Middle frontal gyrus (tissue), 1 donor: ENCODE measurements around the gene ARFGEF2.
"Not testable (repeated sequence)": the region's sequence is repeated elsewhere in the genome, so short reads cannot be mapped to it uniquely, and the experiment has no call there.

ENCODE experiments used
- DNase-seq: peaks from one replicate; pipeline ENCODE4 v3.0.0-alpha.2; 2015; ENCODE audit warnings: low spot score; ENCODE audit errors: extremely low spot score

Gene ARFGEF2

GRCh38 chr20:48995589-48995988 is 74.1 kb downstream of the ARFGEF2 start:
- DNase-seq, result no peak

- DNase-seq, result no peak
Observed at GRCh38 chr20:48999890-49000870, 78.7 kb downstream of the ARFGEF2 start.

GRCh38 chr20:49001741-49002140 is 80.2 kb downstream of the ARFGEF2 start:
- no peak for DNase-seq

GRCh38 chr20:49006446-49006980 is 85.0 kb downstream of the ARFGEF2 start:
- no peak for DNase-seq

GRCh38 chr20:49009899-49010631 is 88.6 kb downstream of the ARFGEF2 start:
- DNase-seq, result no peak

- DNase-seq, result no peak
Observed at GRCh38 chr20:49024220-49024619, 102.7 kb downstream of the ARFGEF2 start.

GRCh38 chr20:49028177-49028576 is 106.7 kb downstream of the ARFGEF2 start:
- DNase-seq, result not testable (repeated sequence)

- no peak for DNase-seq
Observed at GRCh38 chr20:49028684-49029083, 107.2 kb downstream of the ARFGEF2 start.

GRCh38 chr20:49029203-49029602 is 107.7 kb downstream of the ARFGEF2 start:
- no peak for DNase-seq

- DNase-seq, result no peak
Observed at GRCh38 chr20:49030954-49031619, 109.6 kb downstream of the ARFGEF2 start.

GRCh38 chr20:49032455-49032854 is 110.9 kb downstream of the ARFGEF2 start:
- DNase-seq, result no peak

- DNase-seq, result no peak
Observed at GRCh38 chr20:49034070-49034732, 112.7 kb downstream of the ARFGEF2 start.

GRCh38 chr20:49037962-49038387 is 116.5 kb downstream of the ARFGEF2 start:
- no peak for DNase-seq

- no peak for DNase-seq
Observed at GRCh38 chr20:49039854-49040253, 118.3 kb downstream of the ARFGEF2 start.

GRCh38 chr20:49043000-49043399 is 121.5 kb downstream of the ARFGEF2 start:
- no peak for DNase-seq

- DNase-seq, result no peak
Observed at GRCh38 chr20:49045440-49046086, 124.1 kb downstream of the ARFGEF2 start.

- peak; percentile 94 for DNase-seq
Observed at GRCh38 chr20:49046087-49046900, 124.8 kb downstream of the ARFGEF2 start, which contains the start of gene CSE1L. TSS of gene CSE1L (plus strand) at chr20:49046312. CDS start at chr20:49058464, 12,152 bp downstream.

- no peak for DNase-seq
Observed at GRCh38 chr20:49052334-49052733, 130.8 kb downstream of the ARFGEF2 start.

- no peak for DNase-seq
Observed at GRCh38 chr20:49054056-49054643, 132.6 kb downstream of the ARFGEF2 start.
